CD4-positive, CD25-positive, alpha-beta regulatory T cell (primary cell): Measurements from ENCODE around the gene PFAS. TPM values are rescaled to one million over a fixed set of nuclear protein-coding genes. Genes with fewer than 3 reads are reported as not detected.
A peak's percentile ranks its signal among the peaks of the same experiment; 100 is the strongest.

Experiments
- ATAC-seq, 2 donors: fragments of 150-1000 bp; cut with Tn5 transposase; one replicate each; pipeline ENCODE4 v1.10.0; 2021; ENCODE audit warnings: low read depth in 2 of 2, moderate number of reproducible peaks in 2 of 2, moderate library complexity in 1 of 2
- DNase-seq, 3 donors: peaks; one replicate each; pipeline versions ENCODE4 v3.0.0 to v3.0.0-alpha.2; 2012 to 2022; ENCODE audit warnings: mixed read lengths in 1 of 3
- H3K27ac ChIP-seq: one replicate; pipeline ENCODE4 v1.7.0; 2013; ENCODE audit warnings: mild to moderate bottlenecking, low read length; ENCODE audit not compliant: insufficient read depth, poor library complexity, severe bottlenecking
- H3K27me3 ChIP-seq: one replicate; pipeline ENCODE4 v1.7.0; 2013; ENCODE audit warnings: low read length; ENCODE audit not compliant: control insufficient read depth, insufficient read depth
- H3K36me3 ChIP-seq: one replicate; pipeline ENCODE4 v1.7.0; 2013; ENCODE audit warnings: mild to moderate bottlenecking, low read length, moderate library complexity; ENCODE audit not compliant: control insufficient read depth, insufficient read depth
- H3K4me1 ChIP-seq: 2 replicates; pipeline ENCODE4 v1.7.0; 2013; ENCODE audit warnings: mild to moderate bottlenecking, low read length; ENCODE audit not compliant: insufficient read depth, control insufficient read depth, poor library complexity, severe bottlenecking
- H3K4me3 ChIP-seq: one replicate; pipeline ENCODE4 v1.7.0; 2013; ENCODE audit warnings: low read depth, mild to moderate bottlenecking, low read length, moderate library complexity
- H3K9me3 ChIP-seq, 2 experiments: 1 replicate in 1 of 2; 2 replicates in 1 of 2; pipeline ENCODE4 v1.7.0; 2013; ENCODE audit warnings: low read length in 2 of 2, mild to moderate bottlenecking in 1 of 2, moderate library complexity in 1 of 2; ENCODE audit not compliant: control insufficient read depth in 2 of 2
- H3K27ac Mint-ChIP-seq, 3 donors: one replicate each; pipeline ENCODE4 v1.8.0; 2020 to 2022; ENCODE audit warnings: mild to moderate bottlenecking in 3 of 3, mixed read lengths in 3 of 3, moderate library complexity in 2 of 3
- H3K27me3 Mint-ChIP-seq: one replicate; pipeline ENCODE4 v1.8.0; 2022; ENCODE audit warnings: mild to moderate bottlenecking, mixed read lengths
- H3K36me3 Mint-ChIP-seq: one replicate; pipeline ENCODE4 v1.8.0; 2020; ENCODE audit warnings: mixed read lengths
- H3K4me1 Mint-ChIP-seq, 4 donors: one replicate each; pipeline ENCODE4 v1.8.0; 2020 to 2022; ENCODE audit warnings: mixed read lengths in 4 of 4, mild to moderate bottlenecking in 1 of 4
- H3K4me3 Mint-ChIP-seq, 4 donors: one replicate each; pipeline ENCODE4 v1.8.0; 2020 to 2022; ENCODE audit warnings: mild to moderate bottlenecking in 4 of 4, mixed read lengths in 4 of 4, moderate library complexity in 3 of 4
- H3K9me3 Mint-ChIP-seq, 7 donors: one replicate each; pipeline ENCODE4 v1.8.0; 2020 to 2022; ENCODE audit warnings: mixed read lengths in 7 of 7, mild to moderate bottlenecking in 3 of 7, moderate library complexity in 2 of 7
- polyA plus RNA-seq, 4 donors: library from polyadenylated mRNA; unstranded; fragments of 300-500 nt; fragmentation: Illumina TruSeq; gene quantifications; one replicate each; pipeline ENCODE4 v1.2.3, GENCODE V29; 2021
- total RNA-seq: library from RNA; stranded (reverse); gene quantifications from one replicate; pipeline ENCODE4 v1.2.3, GENCODE V29; 2022

The PFAS gene
- total and polyA plus RNA-seq, 5 donors from 2014 or later: 7.4 to 13.9 (median 11.4) TPM

GRCh38 chr17:8234361-8235270, 14.5 kb upstream of the PFAS start:
- Mint-ChIP-seq H3K27ac (peak overlapping the region in 1 of 3 donors; percentile 39), H3K4me3 (no peak overlapping the region), H3K9me3 (no peaks in the 10 kb centered on the region), H3K27me3 (no peaks in the 10 kb centered on the region), H3K36me3 (peaks cover 64% of the 10 kb centered on the region), H3K4me1 (peaks cover 4 to 29% (median 15%) of the 10 kb centered on the region in 4 donors)
- ATAC-seq: no peak
- no peaks in the 10 kb centered on the region for H3K27me3 ChIP-seq
- no peaks in the 10 kb centered on the region for H3K4me1 ChIP-seq
- no peak overlapping the region for H3K27ac ChIP-seq
- no peaks in the 10 kb centered on the region for H3K9me3 ChIP-seq
- no peak overlapping the region for H3K4me3 ChIP-seq
- H3K36me3 ChIP-seq: peaks cover 99% of the 10 kb centered on the region
- DNase-seq: no peak

- peaks cover 4 to 32% (median 17%) of the 10 kb centered on the region in 4 donors for H3K4me1 Mint-ChIP-seq
- peaks cover 98% of the 10 kb centered on the region for H3K36me3 ChIP-seq
- DNase-seq: no peak
- no peak overlapping the region for H3K27ac Mint-ChIP-seq
- H3K36me3 Mint-ChIP-seq: peaks cover 57% of the 10 kb centered on the region
- no peak overlapping the region for H3K4me3 Mint-ChIP-seq
- no peaks in the 10 kb centered on the region for H3K9me3 Mint-ChIP-seq
- no peaks in the 10 kb centered on the region for H3K9me3 ChIP-seq
- H3K27ac ChIP-seq: no peak overlapping the region
- H3K4me1 ChIP-seq: no peaks in the 10 kb centered on the region
- no peak for ATAC-seq
- H3K27me3 Mint-ChIP-seq: no peaks in the 10 kb centered on the region
- H3K4me3 ChIP-seq: no peak overlapping the region
- H3K27me3 ChIP-seq: no peaks in the 10 kb centered on the region
Measured at GRCh38 chr17:8235676-8236075, 13.4 kb upstream of the PFAS start.

DNA sequence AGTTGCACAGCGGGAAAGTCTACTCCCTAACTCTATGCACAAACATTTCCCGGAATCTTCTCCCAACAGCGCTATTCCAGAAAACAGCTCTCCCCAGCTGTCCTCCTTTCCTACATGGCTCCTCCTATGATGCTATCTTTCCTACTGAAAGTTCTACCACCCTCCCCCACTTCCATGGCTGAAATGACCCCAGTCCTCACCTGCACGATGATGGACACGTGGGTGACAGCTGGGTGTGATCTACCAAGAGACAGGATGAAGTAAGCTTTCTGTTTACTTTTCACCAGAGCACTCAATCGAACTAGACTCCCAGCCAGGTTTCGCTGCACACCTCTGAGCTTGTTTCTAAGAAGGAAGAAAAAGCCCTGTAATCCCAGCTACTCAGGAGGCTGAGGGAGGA, 11.9 kb upstream of the PFAS start:
- DNase-seq: no peak

DNA sequence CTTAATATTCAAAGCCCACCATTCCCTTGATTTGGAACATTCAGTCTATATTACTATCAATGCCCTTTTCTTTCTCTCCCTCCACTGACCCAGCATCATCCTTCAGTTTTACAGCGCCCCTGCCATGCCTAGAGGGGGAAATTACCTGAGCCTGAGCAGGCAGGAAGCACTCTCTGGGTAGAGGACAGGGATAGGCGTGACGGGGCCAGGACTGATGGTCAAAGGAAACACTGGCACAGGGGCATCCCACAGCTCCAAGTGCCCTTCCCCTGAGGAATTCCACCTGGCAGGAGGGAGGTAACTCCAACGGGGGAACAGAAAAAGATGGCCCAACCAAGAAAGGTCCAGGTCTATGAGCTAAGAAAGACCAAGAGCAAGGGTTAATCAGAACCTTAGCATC, 11.2 kb upstream of the PFAS start:
- DNase-seq: no peak

More for the DNA sequence above, 11.9 kb upstream of the PFAS start:
- H3K27me3 Mint-ChIP-seq: no peaks in the 10 kb centered on the region
- H3K27ac ChIP-seq: no peak overlapping the region
- H3K9me3 ChIP-seq: no peaks in the 10 kb centered on the region
- peaks cover 47% of the 10 kb centered on the region for H3K36me3 Mint-ChIP-seq
- H3K4me3 Mint-ChIP-seq: no peak overlapping the region
- no peaks in the 10 kb centered on the region for H3K9me3 Mint-ChIP-seq
- peak overlapping the region in 1 of 3 donors; percentile 40 for H3K27ac Mint-ChIP-seq
- peaks cover 95% of the 10 kb centered on the region for H3K36me3 ChIP-seq
- H3K4me1 Mint-ChIP-seq: peaks cover 4 to 34% (median 17%) of the 10 kb centered on the region in 4 donors
- no peaks in the 10 kb centered on the region for H3K27me3 ChIP-seq
- H3K4me1 ChIP-seq: no peaks in the 10 kb centered on the region
- ATAC-seq: no peak
- no peak overlapping the region for H3K4me3 ChIP-seq

GRCh38 chr17:8243827-8244226, 5.3 kb upstream of the PFAS start:
- Mint-ChIP-seq H3K4me3 (peak overlapping the region; percentile 51 to 97 (median 75)), H3K27me3 (peaks cover 10% of the 10 kb centered on the region), H3K27ac (peak overlapping the region; percentile 71 to 92 (median 87)), H3K4me1 (peaks cover 21 to 63% (median 38%) of the 10 kb centered on the region in 4 donors), H3K36me3 (peaks cover 29% of the 10 kb centered on the region), H3K9me3 (no peaks in the 10 kb centered on the region)
- Histone ChIP-seq H3K4me1 (peaks cover 45% of the 10 kb centered on the region), H3K9me3 (no peaks in the 10 kb centered on the region), H3K36me3 (peaks cover 47% of the 10 kb centered on the region), H3K27ac (peak overlapping the region; percentile 59), H3K4me3 (peak overlapping the region; percentile 48), H3K27me3 (no peaks in the 10 kb centered on the region)
- no peak for ATAC-seq
- DNase-seq: peak in 1 of 3 donors; percentile 33

More for the DNA sequence above, 11.2 kb upstream of the PFAS start:
- Mint-ChIP-seq H3K4me3 (peak overlapping the region in 2 of 4 donors; percentile 12 to 46), H3K4me1 (peaks cover 3 to 37% (median 19%) of the 10 kb centered on the region in 4 donors), H3K27ac (no peak overlapping the region), H3K9me3 (no peaks in the 10 kb centered on the region), H3K36me3 (peaks cover 43% of the 10 kb centered on the region), H3K27me3 (no peaks in the 10 kb centered on the region)
- H3K27ac ChIP-seq: no peak overlapping the region
- H3K4me1 ChIP-seq: peaks cover 4% of the 10 kb centered on the region
- no peak overlapping the region for H3K4me3 ChIP-seq
- H3K9me3 ChIP-seq: no peaks in the 10 kb centered on the region
- no peaks in the 10 kb centered on the region for H3K27me3 ChIP-seq
- ATAC-seq: no peak
- peaks cover 93% of the 10 kb centered on the region for H3K36me3 ChIP-seq

GRCh38 chr17:8244768-8245167, 4.3 kb upstream of the PFAS start:
- peaks cover 26% of the 10 kb centered on the region for H3K36me3 Mint-ChIP-seq
- DNase-seq: no peak
- no peak overlapping the region for H3K27ac ChIP-seq
- peak overlapping the region in 3 of 4 donors; percentile 78 to 100 (median 99) for H3K4me3 Mint-ChIP-seq
- no peak for ATAC-seq
- no peak overlapping the region for H3K4me3 ChIP-seq
- H3K9me3 Mint-ChIP-seq: no peaks in the 10 kb centered on the region
- peaks cover 51% of the 10 kb centered on the region for H3K4me1 ChIP-seq
- H3K27me3 Mint-ChIP-seq: peaks cover 10% of the 10 kb centered on the region
- peaks cover 25 to 70% (median 42%) of the 10 kb centered on the region in 4 donors for H3K4me1 Mint-ChIP-seq
- peak overlapping the region; percentile 31 to 99 (median 52) for H3K27ac Mint-ChIP-seq
- H3K36me3 ChIP-seq: peaks cover 38% of the 10 kb centered on the region
- H3K9me3 ChIP-seq: no peaks in the 10 kb centered on the region
- H3K27me3 ChIP-seq: no peaks in the 10 kb centered on the region

GRCh38 chr17:8249621-8250500, 772 bp downstream of the PFAS start:
- Histone ChIP-seq H3K36me3 (peaks cover 12% of the 10 kb centered on the region), H3K9me3 (no peaks in the 10 kb centered on the region), H3K4me3 (peak overlapping the region; percentile 88), H3K27me3 (no peaks in the 10 kb centered on the region), H3K4me1 (peaks cover 36% of the 10 kb centered on the region), H3K27ac (peak overlapping the region; percentile 100)
- Mint-ChIP-seq H3K4me3 (peak overlapping the region; percentile 98 to 100 (median 99)), H3K27me3 (peaks cover 10% of the 10 kb centered on the region), H3K36me3 (peaks cover 16% of the 10 kb centered on the region), H3K9me3 (no peaks in the 10 kb centered on the region), H3K27ac (peak overlapping the region; percentile 99), H3K4me1 (peaks cover 21 to 48% (median 32%) of the 10 kb centered on the region in 4 donors)
- no peak for DNase-seq
- no peak for ATAC-seq
